22Rv1 (cell line): ENCODE results near the gene LRP1-AS.

Source experiments
- H3K27ac ChIP-seq: fragments of 450-650 bp; 2 replicates; pipeline ENCODE4 v1.5.1; 2017
- ZFX ChIP-seq: fragments of 450-650 bp; IDR thresholded peaks from 2 replicates; pipeline ENCODE4 v1.6.1; 2017; ENCODE audit warnings: antibody characterized with exemption, borderline replicate concordance
- TF ChIP-seq, protein P1 (sequence below): fragments of 450-650 bp; IDR thresholded peaks from 2 replicates; pipeline ENCODE4 v1.5.1; 2017; ENCODE audit warnings: mild to moderate bottlenecking

Gene LRP1-AS

DNA sequence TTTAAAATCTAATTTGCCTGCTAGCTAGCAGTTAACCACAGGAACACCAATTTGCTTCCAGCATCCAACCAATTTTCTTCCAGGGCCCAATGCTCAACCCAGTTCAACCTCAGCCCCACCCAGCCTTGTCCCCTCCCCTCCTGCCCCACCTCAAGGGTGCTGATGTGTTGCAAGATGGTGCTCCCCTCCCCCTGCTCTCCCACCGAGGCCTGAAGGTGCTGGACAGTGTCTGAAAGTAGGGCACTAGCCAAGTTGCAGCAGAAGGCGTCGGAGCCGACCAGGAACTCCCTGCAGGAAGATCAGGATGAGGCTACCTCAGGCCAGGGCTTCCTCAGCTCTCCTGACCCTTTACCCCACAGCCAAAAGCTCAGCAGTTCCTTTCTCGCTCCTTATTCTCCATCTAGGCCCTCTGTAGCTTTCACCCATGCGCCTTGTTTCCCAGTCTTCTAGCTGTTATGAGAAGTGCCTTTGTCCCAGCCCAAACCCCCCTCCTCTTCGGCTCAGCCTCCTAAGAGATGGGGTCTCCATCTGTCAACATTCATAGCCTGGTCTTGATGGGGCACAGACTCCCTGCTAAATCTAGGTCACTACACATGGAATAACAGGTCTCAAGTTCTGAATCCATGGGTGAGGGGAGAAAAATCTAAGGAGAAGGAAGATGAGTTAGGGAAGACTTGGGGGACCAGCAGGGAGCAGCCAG lies 39.8 kb downstream of the LRP1-AS start:
- H3K27ac ChIP-seq, result no peak overlapping the region
- TF ChIP-seq ZFX, result no peak
- TF ChIP-seq, protein P1, sequence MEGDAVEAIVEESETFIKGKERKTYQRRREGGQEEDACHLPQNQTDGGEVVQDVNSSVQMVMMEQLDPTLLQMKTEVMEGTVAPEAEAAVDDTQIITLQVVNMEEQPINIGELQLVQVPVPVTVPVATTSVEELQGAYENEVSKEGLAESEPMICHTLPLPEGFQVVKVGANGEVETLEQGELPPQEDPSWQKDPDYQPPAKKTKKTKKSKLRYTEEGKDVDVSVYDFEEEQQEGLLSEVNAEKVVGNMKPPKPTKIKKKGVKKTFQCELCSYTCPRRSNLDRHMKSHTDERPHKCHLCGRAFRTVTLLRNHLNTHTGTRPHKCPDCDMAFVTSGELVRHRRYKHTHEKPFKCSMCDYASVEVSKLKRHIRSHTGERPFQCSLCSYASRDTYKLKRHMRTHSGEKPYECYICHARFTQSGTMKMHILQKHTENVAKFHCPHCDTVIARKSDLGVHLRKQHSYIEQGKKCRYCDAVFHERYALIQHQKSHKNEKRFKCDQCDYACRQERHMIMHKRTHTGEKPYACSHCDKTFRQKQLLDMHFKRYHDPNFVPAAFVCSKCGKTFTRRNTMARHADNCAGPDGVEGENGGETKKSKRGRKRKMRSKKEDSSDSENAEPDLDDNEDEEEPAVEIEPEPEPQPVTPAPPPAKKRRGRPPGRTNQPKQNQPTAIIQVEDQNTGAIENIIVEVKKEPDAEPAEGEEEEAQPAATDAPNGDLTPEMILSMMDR, result no peak

DNA sequence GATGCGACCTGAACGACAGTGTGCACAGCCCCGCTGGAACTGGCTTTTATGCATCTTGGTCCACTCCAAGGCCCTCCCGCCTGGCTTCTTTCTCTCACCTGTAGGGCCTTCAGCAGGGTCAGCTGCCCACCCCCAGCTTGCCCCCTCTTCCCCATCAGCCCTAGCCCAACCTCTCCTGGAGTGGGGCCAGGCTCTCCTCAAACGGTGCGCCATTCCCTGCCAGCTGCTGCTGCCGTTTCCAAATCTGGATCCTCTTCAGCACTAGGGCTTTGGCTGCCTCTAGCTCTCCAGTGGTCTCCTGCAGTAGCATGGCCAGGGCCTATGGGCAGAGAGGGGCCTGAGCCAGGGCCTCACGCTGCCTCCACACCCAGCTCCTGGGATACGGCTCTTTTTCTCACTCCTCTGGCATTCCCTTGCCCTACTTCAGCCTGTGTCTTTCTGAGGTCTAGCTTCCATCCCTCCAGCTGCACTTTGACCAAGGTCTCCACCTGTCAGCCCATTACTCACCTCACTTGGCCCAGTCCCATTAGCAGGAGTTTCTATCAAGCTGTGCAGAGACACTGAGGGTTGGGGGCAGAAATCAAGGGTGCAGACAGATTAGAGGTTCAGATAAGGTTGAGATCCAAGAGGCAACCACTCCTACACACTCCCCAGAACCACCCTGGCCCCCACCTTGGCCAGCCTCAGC lies 41.3 kb downstream of the LRP1-AS start:
- TF ChIP-seq ZFX, result no peak
- TF ChIP-seq, protein P1, result no peak
- H3K27ac ChIP-seq, result no peak overlapping the region

DNA sequence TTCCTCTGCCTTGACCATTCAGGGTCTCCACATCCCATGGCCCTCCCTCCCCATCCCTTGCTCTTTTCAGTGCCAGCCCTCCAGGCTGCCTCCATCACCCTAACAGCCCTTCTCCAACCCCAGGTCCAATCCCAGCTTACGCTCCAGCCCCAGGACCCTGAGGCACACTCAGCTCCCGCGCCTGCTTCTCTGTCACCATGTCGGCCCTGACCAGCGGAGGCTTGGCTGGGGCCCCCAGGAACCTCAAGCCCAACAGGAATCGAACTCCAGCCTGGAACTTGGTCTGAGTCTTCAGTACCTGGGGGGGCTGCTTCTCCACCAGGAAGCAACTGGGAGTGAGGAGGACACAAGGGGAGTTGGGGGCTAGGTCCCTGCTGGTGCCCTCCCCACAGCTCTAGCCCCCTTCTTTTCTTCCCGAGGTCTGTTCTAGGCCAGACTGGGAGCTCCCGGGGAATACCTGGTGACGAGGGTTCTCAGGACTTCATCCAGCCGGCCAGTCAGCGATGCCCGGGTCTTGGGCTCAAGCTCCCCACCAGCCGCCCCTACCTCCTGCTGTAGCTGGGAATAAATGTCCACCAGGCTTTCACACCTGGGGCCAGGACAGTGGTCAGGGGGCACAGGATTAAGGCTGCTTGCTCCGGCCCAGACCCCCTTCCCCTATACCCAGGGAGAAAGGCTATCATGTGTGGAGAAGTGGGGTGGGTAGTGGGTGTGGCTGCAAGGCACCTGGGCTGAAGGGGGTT lies 42.2 kb downstream of the LRP1-AS start:
- H3K27ac ChIP-seq, result no peak overlapping the region
- TF ChIP-seq, protein P1, result no peak
- no peak for TF ChIP-seq ZFX

DNA sequence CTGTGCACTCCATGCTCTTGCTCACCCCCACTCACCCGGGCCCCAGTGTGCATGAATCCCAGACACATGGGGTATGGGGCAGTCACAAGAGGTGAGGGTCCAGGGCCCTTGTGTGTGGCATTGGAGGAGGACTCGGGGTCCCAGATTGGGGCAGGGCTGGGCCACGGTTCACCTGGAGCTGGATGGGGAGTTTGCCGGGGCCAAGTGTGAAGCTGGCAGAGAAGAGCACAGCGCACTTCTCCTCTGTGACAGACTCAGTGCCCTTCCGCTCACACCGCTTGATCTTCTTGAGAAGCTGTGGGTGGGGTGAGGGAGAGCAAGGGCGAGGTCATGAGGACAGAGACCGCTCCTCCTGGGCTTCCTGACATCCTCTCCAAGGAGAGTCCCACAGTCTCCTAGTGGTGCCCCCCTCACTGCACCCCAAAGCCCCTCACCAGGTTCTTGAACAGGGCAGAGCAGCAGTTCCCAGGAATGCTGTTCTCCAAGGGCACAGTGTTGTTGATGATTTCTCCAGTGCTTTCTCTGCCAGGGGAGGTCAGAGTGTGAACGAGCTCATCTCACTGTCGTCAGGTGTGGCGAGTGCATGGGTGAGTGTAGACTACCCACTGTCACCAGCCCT lies 43.0 kb downstream of the LRP1-AS start:
- TF ChIP-seq ZFX, result no peak
- TF ChIP-seq, protein P1, result no peak

DNA sequence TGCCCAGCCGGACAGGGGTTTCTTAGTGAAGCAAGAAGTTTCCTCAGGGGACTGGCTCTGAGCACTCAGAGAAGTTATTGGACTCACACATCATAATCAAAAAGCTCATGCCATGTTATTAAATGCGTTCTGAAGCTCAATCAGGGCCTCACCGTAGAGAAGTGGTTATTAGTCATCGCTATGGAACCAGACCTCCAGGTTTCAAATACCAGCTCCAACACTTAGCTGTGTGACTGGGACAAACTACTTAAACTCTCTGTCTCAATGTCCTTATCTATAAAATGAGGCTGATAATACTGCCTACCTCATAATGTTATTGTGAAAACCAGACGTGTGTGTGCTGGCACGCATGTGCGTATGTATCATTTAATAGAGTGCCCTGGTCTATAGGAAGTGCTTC lies 43.6 kb downstream of the LRP1-AS start:
- H3K27ac ChIP-seq, result no peak overlapping the region
- TF ChIP-seq, protein P1, result no peak
- no peak for TF ChIP-seq ZFX

More for the DNA sequence above, 43.0 kb downstream of the LRP1-AS start:
- no peak overlapping the region for H3K27ac ChIP-seq

DNA sequence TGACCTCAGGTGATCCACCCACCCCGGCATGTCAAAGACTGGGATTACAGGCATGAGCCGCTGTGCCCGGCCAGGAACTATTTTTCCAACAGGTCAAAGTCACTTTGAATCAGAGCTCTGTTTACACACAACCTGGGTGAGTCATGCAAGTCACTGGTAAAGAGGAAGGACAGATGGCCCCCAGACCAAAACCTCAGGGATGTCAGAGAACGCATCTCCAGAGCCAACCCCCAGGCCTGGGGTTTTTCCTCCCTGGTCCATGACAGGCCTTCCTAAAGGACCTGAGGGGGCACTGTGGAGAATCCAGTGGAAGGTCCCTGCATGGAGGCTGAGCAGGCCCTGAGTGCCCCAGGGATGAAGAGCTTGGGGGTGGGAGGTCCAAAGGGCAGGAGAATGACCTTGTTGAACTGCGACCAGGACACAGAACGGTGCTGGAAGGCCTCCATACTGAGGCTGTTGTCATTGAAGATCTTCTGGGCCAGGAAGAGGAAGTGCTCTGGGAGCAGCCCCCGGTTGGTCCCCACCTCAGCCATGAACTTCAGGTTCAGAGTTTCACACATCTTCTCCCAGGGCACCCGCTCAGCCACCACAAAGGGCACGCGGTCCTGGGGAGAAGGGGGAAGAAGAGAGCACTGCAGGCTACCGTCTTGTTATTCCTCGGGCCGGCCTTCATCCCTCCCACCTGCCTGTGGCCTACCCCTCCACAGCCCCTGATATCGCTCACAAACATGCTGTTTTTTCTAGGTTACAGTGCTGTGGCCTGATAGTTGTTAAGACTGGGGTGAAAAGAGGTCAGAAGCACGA lies 45.3 kb downstream of the LRP1-AS start:
- H3K27ac ChIP-seq, result no peak overlapping the region
- TF ChIP-seq, protein P1, result no peak
- TF ChIP-seq ZFX, result no peak
